GM18526 (cell line): ENCODE results near the gene HAGH.

Experiments
- POLR2A ChIP-seq: IDR thresholded peaks from 3 replicates; pipeline ENCODE4 v1.6.1; 2011; ENCODE audit not compliant: insufficient read length; ENCODE audit errors: extremely low read depth

The HAGH gene

DNA sequence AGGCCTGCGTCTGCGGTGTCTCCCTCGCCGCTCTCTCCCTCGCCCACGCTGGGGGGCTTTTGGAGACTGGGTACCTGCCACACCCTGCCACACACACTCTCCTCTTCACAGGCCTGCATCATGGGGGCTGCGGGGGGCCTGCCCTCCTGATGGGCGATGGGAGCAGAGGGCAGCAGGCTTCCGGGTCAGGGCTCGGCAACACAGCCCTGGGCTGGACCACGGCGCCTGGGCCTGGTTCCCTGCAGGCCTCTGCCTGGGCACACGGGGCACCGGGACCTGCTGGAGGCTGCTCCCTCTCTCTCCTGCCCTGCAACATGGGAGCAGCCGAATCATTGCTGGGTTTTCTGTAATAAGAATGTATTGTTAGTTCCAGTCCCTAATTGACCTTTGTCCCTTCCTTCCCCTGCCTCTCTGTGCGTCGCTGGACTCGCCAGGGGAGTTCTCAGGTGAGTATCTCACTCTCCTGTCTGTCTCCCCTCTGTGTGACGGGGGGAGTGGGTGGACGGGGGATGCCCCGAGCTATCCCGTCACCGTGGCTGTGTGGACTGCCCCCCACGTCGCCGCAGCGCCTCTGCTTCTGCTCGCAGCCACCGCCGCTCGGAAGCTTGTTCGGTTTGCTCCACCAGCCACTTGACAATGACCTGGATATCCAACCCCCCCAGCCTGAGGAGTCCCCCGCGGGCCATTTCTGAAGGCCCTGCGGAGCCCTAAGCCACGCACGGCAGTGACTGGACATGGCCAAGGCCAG is 68.7 kb downstream of the HAGH start:
- no peak for TF ChIP-seq POLR2A
